Hepatocyte (in vitro differentiated cells): ENCODE results near the gene CSNK1G1. TPM values are rescaled to one million over a fixed set of nuclear protein-coding genes. Genes with fewer than 3 reads are reported as not detected.

ENCODE experiments used
- DNase-seq: peaks from one replicate; pipeline ENCODE4 v3.0.0-alpha.2; 2016; ENCODE audit warnings: low spot score
- H2AFZ ChIP-seq: fragments of 200-600 bp; sonication (generic); 2 replicates; pipeline ENCODE4 v1.6.0; 2016; ENCODE audit warnings: antibody characterized with exemption, mild to moderate bottlenecking
- H3K27ac ChIP-seq: fragments of 200-600 bp; sonication (generic); 2 replicates; pipeline ENCODE4 v1.5.1; 2016; ENCODE audit warnings: mild to moderate bottlenecking
- H3K27me3 ChIP-seq: fragments of 200-600 bp; sonication (generic); 2 replicates; pipeline ENCODE4 v1.6.1; 2016
- H3K36me3 ChIP-seq: fragments of 200-600 bp; sonication (generic); replicated peaks from 2 replicates; pipeline ENCODE4 v1.5.1; 2016; ENCODE audit warnings: low read depth; ENCODE audit not compliant: insufficient read depth
- H3K4me1 ChIP-seq: fragments of 200-600 bp; sonication (generic); 2 replicates; pipeline ENCODE4 v1.5.1; 2016; ENCODE audit warnings: mild to moderate bottlenecking, moderate library complexity; ENCODE audit not compliant: insufficient read depth
- H3K4me2 ChIP-seq: fragments of 200-600 bp; sonication (generic); 2 replicates; pipeline ENCODE4 v1.6.0; 2016
- H3K4me3 ChIP-seq: fragments of 200-600 bp; sonication (generic); 2 replicates; pipeline ENCODE4 v1.5.1; 2016; ENCODE audit warnings: mild to moderate bottlenecking
- H3K79me2 ChIP-seq: fragments of 200-600 bp; sonication (generic); 2 replicates; pipeline ENCODE4 v1.6.0; 2017; ENCODE audit warnings: mild to moderate bottlenecking
- H3K9me2 ChIP-seq: fragments of 200-600 bp; sonication (generic); replicated peaks from 2 replicates; pipeline ENCODE4 v1.6.0; 2017; ENCODE audit warnings: mild to moderate bottlenecking; ENCODE audit not compliant: insufficient read depth
- H3K9me3 ChIP-seq: fragments of 200-600 bp; sonication (generic); 2 replicates; pipeline ENCODE4 v1.5.1; 2016; ENCODE audit warnings: low read depth, mild to moderate bottlenecking
- H4K20me1 ChIP-seq: fragments of 200-600 bp; sonication (generic); 2 replicates; pipeline ENCODE4 v1.6.0; 2016; ENCODE audit warnings: mild to moderate bottlenecking; ENCODE audit not compliant: insufficient read depth, poor library complexity, severe bottlenecking
- CTCF ChIP-seq: fragments of 200-600 bp; sonication (generic); IDR thresholded peaks from 2 replicates; pipeline ENCODE4 v1.5.1; 2016; ENCODE audit warnings: antibody characterized with exemption, mild to moderate bottlenecking; ENCODE audit not compliant: poor library complexity
- EZH2 ChIP-seq: fragments of 200-600 bp; sonication (generic); IDR thresholded peaks from 2 replicates; pipeline ENCODE4 v1.6.1; 2016; ENCODE audit warnings: antibody characterized with exemption, mild to moderate bottlenecking, borderline replicate concordance
- EZH2phosphoT487 ChIP-seq: fragments of 200-600 bp; sonication (generic); IDR thresholded peaks from one replicate; pipeline ENCODE4 v1.6.1; 2018; ENCODE audit warnings: antibody characterized with exemption, mild to moderate bottlenecking, low read depth, moderate library complexity; ENCODE audit not compliant: unreplicated experiment, severe bottlenecking
- WGBS: methylation state at CpG from one replicate; pipeline ENCODE4 v1.1.6; 2016; ENCODE audit warnings: low lambda C conversion rate; ENCODE audit errors: missing lambda C conversion rate; 5-methylcytosine and 5-hydroxymethylcytosine counted together
- polyA plus RNA-seq: library from polyadenylated mRNA; unstranded; fragments of >200 nt; fragmentation: Nextera tagmentation; extraction: Ambion mirVana; gene quantifications from 2 replicates; pipeline ENCODE4 v1.2.1, GENCODE V29; 2016
- total RNA-seq: library from RNA; depleted of rRNA; stranded (reverse); fragments of >200 nt; gene quantifications from 2 replicates; pipeline ENCODE4 v1.2.3, GENCODE V29; 2014

CSNK1G1 gene
- total and polyA plus RNA-seq, 2 experiments from 2014 or later = 7.7 to 18.1 TPM

GRCh38 chr15:64256051-64256450 lies 99.9 kb downstream of the CSNK1G1 start:
- 97% methylated on average over 3 of the region's 3 CpGs for WGBS
- H3K9me3 ChIP-seq = no peaks in the 10 kb centered on the region
- no peak for TF ChIP-seq CTCF
- TF ChIP-seq EZH2 = no peak
- no peak for TF ChIP-seq EZH2phosphoT487

GRCh38 chr15:64251658-64252057 lies 104.3 kb downstream of the CSNK1G1 start:
- Histone ChIP-seq H4K20me1 (no peaks in the 10 kb centered on the region), H3K4me2 (no peak overlapping the region), H3K36me3 (no peaks in the 10 kb centered on the region), H3K27ac (no peak overlapping the region), H3K4me3 (no peak overlapping the region), H3K79me2 (peaks cover 3% of the 10 kb centered on the region), H3K4me1 (peaks cover 21% of the 10 kb centered on the region), H2AFZ (no peak overlapping the region), H3K9me2 (no peaks in the 10 kb centered on the region), H3K27me3 (no peaks in the 10 kb centered on the region), H3K9me3 (no peaks in the 10 kb centered on the region)
- TF ChIP-seq EZH2phosphoT487 (no peak), CTCF (no peak), EZH2 (no peak)
- no peak for DNase-seq

More at GRCh38 chr15:64256051-64256450, 99.9 kb downstream of the CSNK1G1 start:
- Histone ChIP-seq H3K4me2 (no peak overlapping the region), H3K79me2 (peaks cover 15% of the 10 kb centered on the region), H2AFZ (no peak overlapping the region), H3K4me3 (no peak overlapping the region), H3K36me3 (no peaks in the 10 kb centered on the region), H4K20me1 (no peaks in the 10 kb centered on the region), H3K27me3 (no peaks in the 10 kb centered on the region), H3K4me1 (no peaks in the 10 kb centered on the region), H3K9me2 (no peaks in the 10 kb centered on the region), H3K27ac (no peak overlapping the region)
- DNase-seq = no peak

DNA sequence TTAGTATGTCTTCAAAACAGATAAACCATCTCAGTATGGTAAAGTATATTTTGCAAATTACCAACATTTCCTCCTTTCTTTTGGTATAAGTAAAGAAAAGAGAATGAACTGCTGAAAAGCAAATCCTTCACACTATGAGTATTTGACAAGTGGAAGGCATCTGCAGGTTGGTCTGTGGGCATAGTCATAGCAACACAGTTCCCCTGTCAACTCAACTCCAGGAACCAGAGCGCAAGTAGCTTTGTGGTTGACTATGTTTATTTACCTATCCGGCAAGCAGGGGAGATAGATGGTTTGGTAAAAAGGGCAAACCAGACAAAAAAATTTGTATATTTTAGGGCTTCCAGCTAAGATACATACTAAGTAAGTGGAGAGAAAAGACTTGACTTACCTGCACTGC lies 104.9 kb downstream of the CSNK1G1 start:
- Histone ChIP-seq H3K4me3 (no peak overlapping the region), H2AFZ (no peak overlapping the region), H3K36me3 (no peaks in the 10 kb centered on the region), H3K9me2 (no peaks in the 10 kb centered on the region), H4K20me1 (no peaks in the 10 kb centered on the region), H3K4me1 (peaks cover 21% of the 10 kb centered on the region), H3K79me2 (peaks cover 5% of the 10 kb centered on the region), H3K27me3 (no peaks in the 10 kb centered on the region), H3K9me3 (no peaks in the 10 kb centered on the region), H3K4me2 (no peak overlapping the region), H3K27ac (no peak overlapping the region)
- TF ChIP-seq EZH2 (no peak), EZH2phosphoT487 (no peak), CTCF (no peak)
- WGBS = 72% methylated on average over 2 of the region's 2 CpGs
- no peak for DNase-seq
